ENCODE data around the gene P2RY2. TPM values are rescaled to one million over a fixed set of nuclear protein-coding genes. Genes with fewer than 3 reads are reported as not detected.

Gene P2RY2
- total RNA-seq, 2 experiments from 2014 or later: not detected

GRCh38 chr11:73235236-73235786 lies 17.2 kb downstream of the P2RY2 start:
- H3K79me2 ChIP-seq (ENCODE audit: insufficient read depth, low read depth, low read length): no peaks in the 10 kb centered on the region
- POLR2A ChIA-PET: interaction anchor here (0.8 kb wide), 1 partner anchor 27 kb away, joined by 3 read pairs; no protein-coding TSS in a partner anchor
- no peak overlapping the region for H3K4me2 ChIP-seq (ENCODE audit: low read length)
- no peak overlapping the region for H3K27ac ChIP-seq (ENCODE audit: low read depth, low read length, poor library complexity, severe bottlenecking)
- H3K4me1 ChIP-seq (ENCODE audit: insufficient read depth, low read length, poor library complexity, severe bottlenecking): no peaks in the 10 kb centered on the region
- no peak for DNase-seq (ENCODE audit: low spot score)
- H4K20me1 ChIP-seq (ENCODE audit: insufficient read depth, low read length): no peaks in the 10 kb centered on the region
- no peaks in the 10 kb centered on the region for H3K9me3 ChIP-seq (ENCODE audit: low read length)
- no peak overlapping the region for H3K4me3 ChIP-seq (ENCODE audit: low read depth, low read length, poor library complexity, severe bottlenecking)
- CTCF ChIA-PET (ENCODE audit: unreplicated experiment): interaction anchor here (1.7 kb wide), 1 partner anchor 24 kb away, joined by 3 read pairs; no protein-coding TSS in a partner anchor
- no peak overlapping the region for H2AFZ ChIP-seq (ENCODE audit: low read length)
- H3K36me3 ChIP-seq (ENCODE audit: insufficient read depth, low read length): no peaks in the 10 kb centered on the region
- intact Hi-C loops (cut with micrococcal nuclease; ENCODE audit: unreplicated experiment): no loop called here
- BruUV-seq (replicated peaks): no TSS peak
- TF ChIP-seq EZH2phosphoT487 (IDR thresholded peaks at IDR 0.05; ENCODE audit: borderline replicate concordance, low read depth, low read length): no peak
- TF ChIP-seq CTCF (conservative IDR thresholded peaks at IDR 0.05; ENCODE audit: low read length): no peak
- no peaks in the 10 kb centered on the region for H3K9me2 ChIP-seq (ENCODE audit: insufficient read depth, low read length)

GRCh38 chr11:73236205-73236765 lies 18.2 kb downstream of the P2RY2 start:
- no peak overlapping the region for H3K4me3 ChIP-seq (ENCODE audit: low read depth, low read length, poor library complexity, severe bottlenecking)
- POLR2A ChIA-PET: interaction anchor here (0.8 kb wide), 1 partner anchor 28 kb away, joined by 3 read pairs; no protein-coding TSS in a partner anchor
- no peaks in the 10 kb centered on the region for H3K9me2 ChIP-seq (ENCODE audit: insufficient read depth, low read length)
- DNase-seq (ENCODE audit: low spot score): no peak
- H3K79me2 ChIP-seq (ENCODE audit: insufficient read depth, low read depth, low read length): no peaks in the 10 kb centered on the region
- H2AFZ ChIP-seq (ENCODE audit: low read length): no peak overlapping the region
- no peaks in the 10 kb centered on the region for H3K9me3 ChIP-seq (ENCODE audit: low read length)
- no peak overlapping the region for H3K27ac ChIP-seq (ENCODE audit: low read depth, low read length, poor library complexity, severe bottlenecking)
- TF ChIP-seq CTCF (conservative IDR thresholded peaks at IDR 0.05; ENCODE audit: low read length) (no peak), EZH2phosphoT487 (IDR thresholded peaks at IDR 0.05; ENCODE audit: borderline replicate concordance, low read depth, low read length) (no peak)
- no peaks in the 10 kb centered on the region for H3K4me1 ChIP-seq (ENCODE audit: insufficient read depth, low read length, poor library complexity, severe bottlenecking)
- no TSS peak for BruUV-seq (replicated peaks)
- H3K36me3 ChIP-seq (ENCODE audit: insufficient read depth, low read length): no peaks in the 10 kb centered on the region
- no peaks in the 10 kb centered on the region for H4K20me1 ChIP-seq (ENCODE audit: insufficient read depth, low read length)
- CTCF ChIA-PET (ENCODE audit: unreplicated experiment): interaction anchor here (0.6 to 1.7 kb wide), 3 partner anchors 9 to 84 kb away, joined by 3 read pairs; no protein-coding TSS in a partner anchor
- no peak overlapping the region for H3K4me2 ChIP-seq (ENCODE audit: low read length)
- intact Hi-C loops (cut with micrococcal nuclease; ENCODE audit: unreplicated experiment): no loop called here

- no peaks in the 10 kb centered on the region for H3K9me2 ChIP-seq (ENCODE audit: insufficient read depth, low read length)
- TF ChIP-seq CTCF (conservative IDR thresholded peaks at IDR 0.05; ENCODE audit: low read length): peak; percentile 83
- no peak for TF ChIP-seq EZH2phosphoT487 (IDR thresholded peaks at IDR 0.05; ENCODE audit: borderline replicate concordance, low read depth, low read length)
- peak; percentile 61 for DNase-seq (ENCODE audit: low spot score)
- no peak overlapping the region for H3K4me2 ChIP-seq (ENCODE audit: low read length)
- no peaks in the 10 kb centered on the region for H3K79me2 ChIP-seq (ENCODE audit: insufficient read depth, low read depth, low read length)
- H3K36me3 ChIP-seq (ENCODE audit: insufficient read depth, low read length): no peaks in the 10 kb centered on the region
- H3K4me1 ChIP-seq (ENCODE audit: insufficient read depth, low read length, poor library complexity, severe bottlenecking): no peaks in the 10 kb centered on the region
- POLR2A ChIA-PET: no interaction called here
- BruUV-seq (replicated peaks): no TSS peak
- H2AFZ ChIP-seq (ENCODE audit: low read length): no peak overlapping the region
- H3K4me3 ChIP-seq (ENCODE audit: low read depth, low read length, poor library complexity, severe bottlenecking): no peak overlapping the region
- CTCF ChIA-PET (ENCODE audit: unreplicated experiment): interaction anchor here (0.6 to 1.7 kb wide), 2 partner anchors 26 to 59 kb away, joined by 3 to 5 read pairs; no protein-coding TSS in a partner anchor
- no peaks in the 10 kb centered on the region for H3K9me3 ChIP-seq (ENCODE audit: low read length)
- no peaks in the 10 kb centered on the region for H4K20me1 ChIP-seq (ENCODE audit: insufficient read depth, low read length)
- no peak overlapping the region for H3K27ac ChIP-seq (ENCODE audit: low read depth, low read length, poor library complexity, severe bottlenecking)
- intact Hi-C loops (cut with micrococcal nuclease; ENCODE audit: unreplicated experiment): loop anchor here (1.0 kb wide), 1 partner anchor 52 kb away; no protein-coding TSS in a partner anchor
Measured at GRCh38 chr11:73236854-73237253, 18.8 kb downstream of the P2RY2 start.

All from OCI-LY7 (cell line).